Gastroesophageal sphincter (tissue), 3 donors: ENCODE data around the gene ADRM1.

Experiments
- EP300 ChIP-seq: sonication (generic); formaldehyde crosslinking; IDR thresholded peaks from one replicate; pipeline ENCODE4 v1.6.1; 2017; ENCODE audit warnings: antibody characterized with exemption, mild to moderate bottlenecking
- POLR2A ChIP-seq, 2 donors: fragments of 450-650 bp; IDR thresholded peaks; one replicate each; pipeline ENCODE4 v1.6.1; 2017; ENCODE audit warnings: antibody characterized with exemption in 2 of 2, mild to moderate bottlenecking in 2 of 2, moderate library complexity in 1 of 2
- POLR2AphosphoS5 ChIP-seq: sonication (generic); formaldehyde crosslinking; IDR thresholded peaks from one replicate; pipeline ENCODE4 v1.6.1; 2017; ENCODE audit warnings: antibody characterized with exemption
- TF ChIP-seq, protein P1 (sequence below), 4 experiments: fragments of 200-600 bp in 2 of 4; fragments of 450-650 bp in 2 of 4; sonication (generic) in 1 of 4; IDR thresholded peaks; one replicate each; pipeline ENCODE4 v1.5.1; 2017 to 2019; ENCODE audit warnings: antibody characterized with exemption in 4 of 4, mild to moderate bottlenecking in 2 of 4, moderate library complexity in 2 of 4

DNA sequence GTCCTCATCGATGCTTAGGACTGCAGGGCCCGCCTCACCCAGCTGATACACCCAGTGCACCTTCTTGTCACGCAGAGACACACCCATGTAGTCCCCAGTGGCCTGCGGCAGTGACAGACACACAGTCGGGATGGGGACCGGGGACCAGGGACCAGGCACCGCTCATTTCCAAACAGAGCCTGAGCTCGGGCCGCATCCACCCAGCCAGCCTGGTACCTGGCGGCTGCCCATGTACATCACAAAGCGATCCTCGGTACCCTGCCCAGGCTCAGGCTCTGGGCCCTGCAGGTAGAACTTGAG is 11.5 kb downstream of the ADRM1 start:
- TF ChIP-seq, protein P1, sequence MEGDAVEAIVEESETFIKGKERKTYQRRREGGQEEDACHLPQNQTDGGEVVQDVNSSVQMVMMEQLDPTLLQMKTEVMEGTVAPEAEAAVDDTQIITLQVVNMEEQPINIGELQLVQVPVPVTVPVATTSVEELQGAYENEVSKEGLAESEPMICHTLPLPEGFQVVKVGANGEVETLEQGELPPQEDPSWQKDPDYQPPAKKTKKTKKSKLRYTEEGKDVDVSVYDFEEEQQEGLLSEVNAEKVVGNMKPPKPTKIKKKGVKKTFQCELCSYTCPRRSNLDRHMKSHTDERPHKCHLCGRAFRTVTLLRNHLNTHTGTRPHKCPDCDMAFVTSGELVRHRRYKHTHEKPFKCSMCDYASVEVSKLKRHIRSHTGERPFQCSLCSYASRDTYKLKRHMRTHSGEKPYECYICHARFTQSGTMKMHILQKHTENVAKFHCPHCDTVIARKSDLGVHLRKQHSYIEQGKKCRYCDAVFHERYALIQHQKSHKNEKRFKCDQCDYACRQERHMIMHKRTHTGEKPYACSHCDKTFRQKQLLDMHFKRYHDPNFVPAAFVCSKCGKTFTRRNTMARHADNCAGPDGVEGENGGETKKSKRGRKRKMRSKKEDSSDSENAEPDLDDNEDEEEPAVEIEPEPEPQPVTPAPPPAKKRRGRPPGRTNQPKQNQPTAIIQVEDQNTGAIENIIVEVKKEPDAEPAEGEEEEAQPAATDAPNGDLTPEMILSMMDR (IDR thresholded peaks at IDR 0.05), result no peak
- TF ChIP-seq POLR2AphosphoS5 (no peak), POLR2A (IDR thresholded peaks at IDR 0.05) (no peak), EP300 (no peak)
